SH-SY5Y (cell line): ENCODE results near the gene SOCS1.

Source experiments
- GATA2 ChIP-seq: IDR thresholded peaks from 2 replicates; pipeline ENCODE4 v1.6.1; 2011; ENCODE audit warnings: mild to moderate bottlenecking, low read depth, low read length
- GATA3 ChIP-seq: IDR thresholded peaks from 2 replicates; pipeline ENCODE4 v1.6.1; 2011; ENCODE audit warnings: low read depth, mild to moderate bottlenecking, low read length, moderate library complexity

GRCh38 chr16:11283820-11284248 lies 27.8 kb upstream of the SOCS1 start:
- no peak for TF ChIP-seq GATA2
- no peak for TF ChIP-seq GATA3
